Stimulated activated CD4-positive, alpha-beta T cell treated with anti-CD3 and anti-CD28 coated beads, Interleukin-2, amount 100 ng/mL, for 4 hours (primary cell): ENCODE data around the gene ALLC.

Experiments
- DNase-seq: peaks from one replicate; pipeline ENCODE4 v3.0.0-alpha.2; 2020; ENCODE audit warnings: low read depth

ALLC gene

GRCh38 chr2:3751251-3751650, 93.3 kb downstream of the ALLC start:
- DNase-seq, result no peak

- DNase-seq, result no peak
Measured at GRCh38 chr2:3751806-3752205, 93.8 kb downstream of the ALLC start.
